Activated naive CD4-positive, alpha-beta T cell treated with Interleukin-2 at 50 U/mL for 16 hours (primary cell): ENCODE results near the gene HOXA13.

ENCODE experiments used
- DNase-seq: peaks from one replicate; pipeline ENCODE4 v3.0.0-alpha.2; 2020

The HOXA13 gene

GRCh38 chr7:27169658-27170425 is 30.0 kb downstream of the HOXA13 start:
- no peak for DNase-seq

- DNase-seq, result no peak
Observed at GRCh38 chr7:27168265-27168947, 31.5 kb downstream of the HOXA13 start.

DNA sequence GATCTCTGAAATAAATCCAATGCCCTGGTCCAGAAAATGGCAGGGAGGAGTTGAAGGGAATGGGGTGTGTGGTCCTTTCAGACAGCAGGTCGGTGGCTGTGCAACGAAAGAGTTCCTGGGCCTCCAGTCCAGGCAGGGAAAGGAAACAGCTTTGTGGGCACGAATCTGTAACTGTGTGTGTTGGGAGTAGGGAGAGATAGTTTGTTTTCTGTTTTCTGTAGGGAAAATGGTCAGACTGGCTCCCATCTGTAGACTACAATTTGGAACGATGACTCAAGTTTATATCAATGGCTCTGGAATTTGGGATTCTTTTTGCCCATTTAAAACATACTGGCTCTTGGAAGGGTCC is 32.0 kb downstream of the HOXA13 start:
- no peak for DNase-seq

DNA sequence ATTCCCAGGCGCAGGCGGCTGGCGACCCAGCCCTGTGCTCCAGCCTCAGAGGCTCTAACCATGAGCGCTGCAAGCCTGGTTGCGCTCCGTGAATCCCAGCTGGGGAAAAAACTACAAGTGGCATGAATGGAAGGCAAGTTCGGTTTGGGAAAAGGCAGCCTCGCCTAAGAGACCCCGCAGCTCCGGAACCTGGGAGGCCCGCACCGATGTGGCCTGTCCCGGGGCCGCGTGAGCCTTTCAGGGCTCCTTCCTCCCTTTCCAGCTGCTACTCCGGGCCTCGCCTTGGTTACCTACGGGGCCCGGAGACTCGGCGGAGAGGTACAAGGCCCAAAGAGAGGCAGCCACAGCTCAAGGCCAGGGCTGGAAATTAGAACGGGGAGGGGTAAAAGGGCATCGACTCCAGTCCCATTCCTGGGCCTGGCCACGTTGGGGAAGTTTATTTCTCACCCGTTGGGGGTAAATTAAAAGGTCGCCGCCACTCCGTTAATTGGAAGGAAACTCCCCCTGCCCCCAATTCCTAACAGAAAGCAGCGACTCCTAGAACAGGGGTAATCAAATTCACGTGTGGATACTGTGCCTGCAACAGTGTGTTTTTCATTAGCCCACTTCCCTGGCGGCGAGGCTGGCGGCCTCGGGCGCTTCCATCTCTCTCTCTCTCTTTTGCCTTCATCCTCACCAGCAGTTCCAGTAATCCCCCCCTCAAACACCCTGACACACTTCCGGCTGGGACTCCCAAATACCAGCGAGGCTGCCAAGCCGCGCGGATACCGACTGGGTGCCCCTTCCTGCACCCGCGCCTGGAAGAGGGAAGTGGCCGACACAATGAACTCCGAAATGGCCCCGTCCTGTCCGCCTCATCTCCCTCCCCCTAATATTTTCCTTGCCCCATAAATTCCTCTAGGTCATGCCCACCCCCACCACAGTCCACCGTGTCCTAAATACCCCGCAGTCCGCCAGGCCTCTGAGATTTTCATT is 33.1 kb downstream of the HOXA13 start:
- no peak for DNase-seq

DNA sequence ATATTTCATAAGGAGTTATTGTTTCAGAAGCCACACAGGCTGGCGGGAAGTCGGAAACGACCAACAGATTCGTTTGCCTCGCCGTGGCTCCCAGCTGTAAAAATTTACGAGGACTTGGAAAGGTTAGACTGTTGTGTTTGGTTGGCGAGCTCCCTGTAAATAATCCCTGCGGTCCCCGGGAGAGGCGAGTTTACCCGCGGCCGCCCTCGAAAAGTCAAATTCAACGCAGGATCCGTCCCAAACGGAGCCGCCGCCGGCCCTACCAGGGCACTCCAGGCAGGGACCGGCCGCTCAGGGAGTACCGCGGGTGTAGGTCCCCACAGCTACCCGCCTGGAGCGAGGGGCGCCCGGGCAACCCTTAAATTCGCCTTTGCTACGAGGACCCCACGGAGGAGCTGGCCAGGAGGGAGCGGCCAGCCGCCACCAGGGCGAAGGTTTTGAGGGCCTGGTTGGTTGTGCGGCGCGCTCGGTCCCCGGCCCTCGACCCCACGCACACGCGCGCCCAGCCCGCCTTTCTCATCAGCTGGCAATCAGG is 33.8 kb downstream of the HOXA13 start:
- DNase-seq, result no peak

- no peak for DNase-seq
Observed at GRCh38 chr7:27165089-27165995, 34.5 kb downstream of the HOXA13 start, which contains the start of gene HOXA9. Gene HOXA9 (minus strand): TSS chr7:27165537. CDS start chr7:27165457, 80 bp downstream.

DNA sequence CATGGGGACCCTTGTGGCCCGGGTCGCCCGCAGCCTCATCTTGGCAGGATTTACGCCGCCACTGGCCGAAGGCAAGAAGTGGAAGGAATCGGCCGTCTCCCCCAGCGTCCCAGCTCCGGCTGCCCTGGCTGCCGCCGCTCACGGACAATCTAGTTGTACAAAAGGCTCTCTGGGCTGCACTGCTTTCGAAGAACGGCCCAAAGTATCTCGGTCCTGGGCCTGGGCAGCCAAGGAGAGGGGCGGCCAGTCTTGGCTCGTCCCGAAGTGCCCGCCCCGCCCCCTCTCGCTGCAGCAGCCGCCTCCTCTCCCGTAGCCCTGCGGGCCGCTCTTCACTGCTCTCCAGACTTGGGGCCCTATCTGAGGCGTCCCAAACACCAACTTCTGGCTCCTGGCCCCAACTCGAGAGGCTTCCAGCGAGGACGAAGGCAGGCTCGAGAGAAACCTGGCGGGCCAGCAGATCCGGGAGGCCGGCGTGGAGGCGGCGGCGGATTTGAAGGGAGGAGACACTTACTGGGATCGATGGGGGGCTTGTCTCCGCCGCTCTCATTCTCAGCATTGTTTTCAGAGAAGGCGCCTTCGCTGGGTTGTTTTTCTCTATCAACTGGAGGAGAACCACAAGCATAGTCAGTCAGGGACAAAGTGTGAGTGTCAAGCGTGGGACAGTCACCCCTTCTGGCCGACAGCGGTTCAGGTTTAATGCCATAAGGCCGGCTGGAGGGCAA is 35.4 kb downstream of the HOXA13 start:
- DNase-seq, result no peak

DNA sequence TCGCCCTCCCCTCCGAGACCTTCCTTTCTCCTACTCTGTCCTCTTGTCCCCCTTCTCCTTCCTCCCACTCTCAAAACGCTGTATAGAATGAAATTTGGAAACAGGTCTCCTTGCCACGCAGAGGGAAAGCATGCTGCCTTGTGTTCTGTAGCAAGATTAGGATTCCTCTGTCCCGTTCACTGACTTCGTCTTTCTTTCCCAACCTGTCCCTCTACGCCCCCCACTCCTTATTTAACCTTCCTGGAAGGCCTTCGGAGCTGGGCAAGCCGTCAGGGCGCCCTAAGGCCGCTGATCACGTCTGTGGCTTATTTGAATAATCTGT is 35.9 kb downstream of the HOXA13 start:
- DNase-seq, result no peak

- no peak for DNase-seq
Observed at GRCh38 chr7:27163288-27164044, 36.4 kb downstream of the HOXA13 start.

DNA sequence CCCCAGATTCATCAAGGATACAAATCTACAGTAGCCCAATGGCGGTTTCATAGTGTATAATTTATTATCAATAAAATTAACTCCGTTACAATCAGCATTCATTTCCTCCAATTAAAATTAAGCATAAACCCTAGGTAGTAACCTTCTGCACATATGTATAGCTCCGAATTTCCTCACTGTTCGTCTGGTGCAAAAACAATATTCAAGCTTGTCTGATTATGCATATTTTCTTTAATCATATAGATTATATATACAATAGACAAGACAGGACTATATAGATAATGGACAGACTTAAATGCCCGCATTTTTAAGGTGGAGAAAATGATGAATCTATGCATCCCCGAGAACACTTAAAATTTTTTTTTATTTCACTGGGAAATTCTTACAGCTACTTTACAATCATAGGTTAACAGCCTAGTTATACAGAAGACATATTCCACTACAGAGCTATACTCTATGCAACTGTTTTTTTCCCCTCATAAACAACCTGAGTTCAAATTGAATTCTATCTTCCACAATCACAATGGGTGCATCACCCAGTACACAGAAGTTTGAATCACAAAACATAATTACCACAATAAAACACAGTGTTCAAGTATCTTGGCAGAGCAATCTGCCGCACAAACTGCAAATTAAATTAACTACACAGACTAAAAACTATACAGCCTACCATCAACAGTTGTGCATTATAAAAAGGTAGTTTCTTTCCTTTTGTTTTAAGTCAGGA is 37.2 kb downstream of the HOXA13 start:
- no peak for DNase-seq

DNA sequence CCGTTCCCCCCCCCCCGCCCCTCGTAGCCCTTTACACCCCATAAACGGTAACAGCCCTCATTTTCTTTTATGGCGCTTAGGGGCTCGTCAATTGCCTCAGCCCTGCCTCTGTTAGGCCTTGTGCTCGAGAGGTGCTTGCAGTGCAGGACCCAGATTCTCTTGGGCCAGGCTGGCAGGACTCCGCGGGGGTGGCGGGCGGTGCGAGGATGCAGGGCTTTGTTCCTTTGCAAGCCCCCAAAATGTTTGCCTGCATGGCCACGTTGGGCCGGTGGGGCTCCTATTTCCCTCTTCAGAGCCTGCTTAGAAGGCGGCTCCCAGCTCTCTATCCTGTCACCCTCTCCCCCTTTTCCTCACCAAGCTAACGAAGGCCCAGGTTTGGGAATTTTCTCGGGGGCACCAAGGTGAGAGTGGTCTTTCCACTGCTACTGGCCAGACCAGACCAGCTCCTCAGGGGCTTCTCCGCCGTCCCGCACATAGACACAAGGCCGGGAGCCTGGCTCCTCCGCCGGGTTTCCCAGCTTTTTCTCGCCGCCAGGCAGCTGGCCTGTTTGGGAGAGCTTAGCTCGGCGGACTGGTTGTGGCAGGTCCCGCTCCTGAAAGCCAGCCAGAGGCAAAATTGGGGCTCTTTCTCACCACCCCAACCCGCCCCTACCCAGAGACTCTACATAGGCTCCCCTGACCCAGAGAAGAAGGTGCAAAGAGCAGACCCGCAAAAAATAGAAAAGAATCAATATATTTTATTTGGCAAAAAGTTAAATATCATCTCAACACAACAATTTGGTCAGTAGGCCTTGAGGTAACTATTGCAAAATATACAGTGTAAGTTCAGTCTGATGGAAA is 38.0 kb downstream of the HOXA13 start:
- no peak for DNase-seq

DNA sequence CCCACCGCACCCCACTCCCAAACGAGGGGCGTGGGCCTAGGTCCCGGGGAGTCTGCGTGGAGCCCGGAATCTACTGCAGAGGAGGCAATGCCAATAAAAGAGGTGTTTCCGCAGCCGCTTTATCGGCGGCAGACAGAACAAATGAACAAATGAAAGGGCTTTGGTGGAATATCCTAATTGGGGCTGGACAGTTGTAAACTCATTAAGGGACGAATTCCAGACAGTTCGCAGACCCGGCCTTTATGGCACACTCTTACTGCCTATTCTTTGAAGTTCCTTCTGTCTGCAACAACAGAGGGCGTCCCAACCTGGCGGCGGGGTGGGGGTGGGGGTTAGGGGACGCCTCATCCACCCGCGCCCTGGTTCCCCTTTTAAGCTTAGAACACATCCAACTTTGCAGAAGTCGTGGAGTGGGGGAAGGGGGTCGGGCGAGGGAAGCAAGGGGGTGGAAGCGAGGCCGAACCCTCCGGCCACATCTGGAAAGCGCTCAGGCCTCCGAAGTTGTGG is 38.6 kb downstream of the HOXA13 start:
- DNase-seq, result no peak

DNA sequence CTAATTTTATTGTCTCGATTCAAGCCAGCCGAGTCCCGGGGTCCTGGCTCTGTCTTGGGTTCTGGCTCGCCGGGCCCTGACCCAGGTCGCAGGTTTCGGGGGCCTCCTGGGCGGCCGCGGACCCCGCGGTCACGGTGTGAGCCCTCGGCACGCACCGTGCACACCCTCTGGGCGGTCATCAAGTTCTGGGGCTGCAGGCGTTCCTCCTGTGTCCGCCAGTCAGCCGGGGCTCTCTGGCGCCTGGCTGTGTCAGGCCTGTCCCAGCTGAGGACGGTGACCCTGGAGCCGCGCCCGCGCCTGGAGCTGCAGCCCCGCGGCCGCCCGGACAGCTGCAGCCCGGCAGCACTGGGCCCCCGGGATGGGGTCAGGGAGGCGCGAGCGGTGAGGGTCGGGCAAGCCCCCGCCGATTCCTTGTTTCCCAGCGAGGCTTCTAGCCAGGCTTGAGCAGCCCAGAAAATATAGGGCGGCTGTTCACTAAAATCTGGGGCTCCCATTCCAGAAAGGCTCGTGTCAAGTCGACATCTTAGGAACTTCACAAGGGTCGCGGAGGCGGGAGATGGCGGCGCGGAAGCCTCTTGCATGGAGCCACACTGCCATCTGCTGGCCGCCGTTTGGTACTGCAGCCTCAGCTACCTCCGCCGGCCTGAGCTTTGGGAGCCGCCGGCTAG is 39.2 kb downstream of the HOXA13 start:
- peak; percentile 86 for DNase-seq

DNA sequence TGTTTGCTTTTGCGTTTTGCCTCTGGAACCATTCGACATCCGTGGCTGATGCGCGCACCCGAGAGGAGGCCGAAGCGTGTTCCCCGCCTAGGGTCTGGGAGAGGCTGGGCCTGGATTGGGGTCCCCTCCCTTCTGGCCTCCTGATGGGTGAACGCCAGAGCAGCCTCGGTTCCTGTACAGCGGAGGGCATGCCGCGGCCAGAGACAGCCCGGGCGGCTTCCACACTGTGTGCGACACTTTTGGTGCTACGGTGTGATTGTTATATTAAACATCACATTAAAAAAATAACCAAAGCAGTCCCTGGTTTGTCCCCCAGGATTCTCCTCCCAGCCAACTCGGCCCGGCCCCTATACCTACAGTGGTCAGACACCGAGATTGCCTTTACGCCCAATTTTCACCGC is 39.7 kb downstream of the HOXA13 start:
- no peak for DNase-seq

DNA sequence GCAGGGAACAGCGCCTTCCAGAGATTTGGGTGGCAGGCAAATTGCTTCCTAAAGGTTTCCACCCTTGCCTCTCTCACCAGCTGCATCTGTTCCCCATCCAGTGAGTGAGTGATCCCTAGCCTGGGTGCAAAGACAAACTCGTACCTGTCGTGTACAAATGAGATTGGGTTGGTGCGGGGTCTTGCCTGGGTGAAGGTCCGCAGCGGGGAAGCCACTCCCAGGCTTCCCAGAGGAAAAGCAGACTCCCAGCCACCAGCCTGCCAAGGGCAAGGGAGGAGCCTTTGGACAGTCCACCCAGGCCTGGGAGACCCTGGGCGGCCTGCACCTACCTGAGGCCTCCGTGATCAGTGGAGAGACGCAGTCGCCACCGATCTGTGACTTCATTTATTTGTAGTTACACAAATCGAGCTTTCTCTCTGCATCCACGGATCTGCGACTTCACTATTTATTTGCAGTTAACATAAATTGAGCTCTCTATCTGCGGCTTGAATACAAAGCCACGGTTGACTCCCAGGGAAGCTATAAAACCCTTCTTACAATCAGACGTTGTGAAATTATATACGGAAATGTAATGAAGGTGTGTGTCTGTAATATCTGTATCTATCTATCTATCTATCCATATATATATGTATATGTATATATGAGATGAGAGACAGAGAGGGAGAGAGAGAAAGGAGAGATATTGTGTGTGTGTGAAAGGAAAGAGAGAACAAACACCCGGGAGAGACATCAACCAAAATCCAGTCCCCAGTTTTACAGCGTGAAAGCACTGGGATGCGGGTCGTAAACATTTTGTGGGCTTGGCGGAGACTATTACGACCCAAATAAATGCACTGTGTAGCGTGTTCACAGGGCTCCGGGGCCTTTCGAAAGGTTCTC is 40.4 kb downstream of the HOXA13 start:
- peak; percentile 1 for DNase-seq

GRCh38 chr7:27158436-27159265 is 41.2 kb downstream of the HOXA13 start:
- DNase-seq, result peak; percentile 1
